Measurements from ENCODE around the gene GOT1. TPM values are rescaled to one million over a fixed set of nuclear protein-coding genes. Genes with fewer than 3 reads are reported as not detected.

The GOT1 gene
- total and polyA plus RNA-seq, 2 of the 8 experiments (the other 6 are each of a cell fraction or from before 2014, with no cell fraction given) = 16.7 to 47.0 TPM

DNA sequence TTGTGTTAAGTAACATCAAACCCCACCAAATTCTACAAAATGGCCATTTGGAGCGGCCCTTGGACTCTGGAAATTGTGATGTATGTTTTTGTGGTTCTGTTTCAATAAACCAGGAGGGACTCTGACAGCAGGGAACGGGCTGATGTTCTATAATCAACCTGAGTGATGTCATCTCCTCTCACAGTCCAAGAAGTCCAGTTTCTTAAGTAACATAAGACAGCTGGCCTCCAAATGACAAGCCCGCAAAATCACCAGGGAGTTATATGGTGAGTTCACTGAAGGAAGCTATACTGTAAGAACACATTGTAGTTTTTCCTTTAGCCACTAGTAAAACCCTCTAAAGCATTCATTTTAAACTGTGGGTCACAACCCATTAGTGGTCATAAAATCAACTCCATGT is 34.0 kb downstream of the GOT1 start:
- Histone ChIP-seq H2BK5ac (ENCODE audit: low read depth, low read length) (no peak overlapping the region), H2BK15ac (ENCODE audit: low read length) (no peak overlapping the region), H3K14ac (ENCODE audit: insufficient read length) (no peak overlapping the region), H4K91ac (replicated peaks; ENCODE audit: insufficient read length, low read length) (no peak overlapping the region), H3K4me2 (ENCODE audit: insufficient read depth in 1 of 2, low read depth in 2 of 2, low read length in 2 of 2) (no peak overlapping the region), H4K20me1 (replicated peaks in 1 of 2; ENCODE audit: control insufficient read depth in 1 of 2, insufficient read depth in 2 of 2, low read length in 2 of 2) (peaks cover 0 to 3% of the 10 kb centered on the region in 2 experiments), H3K27me3 (replicated peaks in 1 of 4; ENCODE audit: control insufficient read depth in 3 of 4, extremely low read depth in 1 of 4, insufficient read depth in 3 of 4, low read length in 3 of 4) (no peaks in the 10 kb centered on the region), H3K23me2 (ENCODE audit: low read depth, low read length) (no peaks in the 10 kb centered on the region), H2AFZ (ENCODE audit: low read length) (no peak overlapping the region), H3K36me3 (ENCODE audit: control insufficient read depth in 2 of 4, insufficient read depth in 4 of 4, low read length in 3 of 4) (peaks cover 0 to 31% (median 14%) of the 10 kb centered on the region in 4 experiments; a peak in 6 of 8 replicates), H4K8ac (ENCODE audit: extremely low read depth, insufficient read depth, low read length) (no peak overlapping the region), H3K4ac (replicated peaks; ENCODE audit: insufficient read length, low read depth, low read length) (no peak overlapping the region), H3K27ac (ENCODE audit: low read depth, low read length) (no peak overlapping the region), H3K4me3 (ENCODE audit: extremely low read depth in 1 of 4, insufficient read depth in 2 of 4, low read depth in 3 of 4, low read length in 4 of 4) (no peak overlapping the region), H3K56ac (replicated peaks; ENCODE audit: insufficient read length, low read depth, low read length) (no peak overlapping the region), H3K9ac (replicated peaks in 1 of 4; ENCODE audit: extremely low read depth in 1 of 4, low read depth in 3 of 4, low read length in 3 of 4) (no peak overlapping the region), H4K5ac (ENCODE audit: insufficient read length, low read depth, low read length) (no peak overlapping the region), H2AK5ac (ENCODE audit: low read depth, low read length) (no peak overlapping the region), H2BK12ac (ENCODE audit: low read depth, low read length) (no peak overlapping the region), H2BK120ac (replicated peaks; ENCODE audit: low read depth, low read length) (no peak overlapping the region), H3K23ac (ENCODE audit: insufficient read length) (no peak overlapping the region), H3K79me2 (ENCODE audit: control insufficient read depth in 1 of 2, insufficient read depth in 2 of 2, low read length in 2 of 2) (no peaks in the 10 kb centered on the region), H3K18ac (ENCODE audit: extremely low read depth, low read length) (no peak overlapping the region), H3K9me3 (ENCODE audit: insufficient read depth in 2 of 2, low read depth in 1 of 2, low read length in 1 of 2) (no peaks in the 10 kb centered on the region), H2BK20ac (ENCODE audit: low read length) (no peak overlapping the region), H3K4me1 (replicated peaks in 1 of 4; ENCODE audit: control insufficient read depth in 3 of 4, insufficient read depth in 4 of 4, low read length in 3 of 4) (peaks cover 3 to 18% (median 11%) of the 10 kb centered on the region in 4 experiments; a peak in 6 of 7 replicates), H3K79me1 (ENCODE audit: low read depth, low read length) (no peaks in the 10 kb centered on the region)
- DNase-seq (ENCODE audit: low read depth in 1 of 2, low spot score in 2 of 2) (no peak), FAIRE-seq (no peak)
- TF ChIP-seq FOSL1 (IDR thresholded peaks at IDR 0.05; ENCODE audit: insufficient read depth, low read depth, low read length) (no peak), BCL11A (IDR thresholded peaks at IDR 0.05; ENCODE audit: low read depth in 2 of 2, low read length in 2 of 2) (no peak), POLR2A (IDR thresholded peaks at IDR 0.05; ENCODE audit: control extremely low read depth in 1 of 2, low read depth in 2 of 2, low read length in 2 of 2) (no peak), RBBP5 (IDR thresholded peaks at IDR 0.05; ENCODE audit: borderline replicate concordance, low read depth, low read length) (no peak), EZH2 (IDR thresholded peaks at IDR 0.05; ENCODE audit: low read depth, low read length, severe bottlenecking) (no peak), MAFK (IDR thresholded peaks at IDR 0.05; ENCODE audit: low read depth, low read length) (no peak), EP300 (IDR thresholded peaks at IDR 0.05; ENCODE audit: borderline replicate concordance in 1 of 2, low read depth in 2 of 2, low read length in 2 of 2) (no peak), RFX5 (IDR thresholded peaks at IDR 0.05; ENCODE audit: borderline replicate concordance, low read depth, low read length) (no peak), TAF1 (IDR thresholded peaks at IDR 0.05; ENCODE audit: low read depth, low read length) (no peak), SIX5 (IDR thresholded peaks at IDR 0.05; ENCODE audit: low read depth, low read length) (no peak), CEBPB (IDR thresholded peaks at IDR 0.05; ENCODE audit: low read depth, low read length) (no peak), RAD21 (IDR thresholded peaks at IDR 0.05 in 1 of 2, conservative IDR thresholded peaks at IDR 0.05 in 1 of 2; ENCODE audit: low read depth in 2 of 2, low read length in 2 of 2) (no peak), RXRA (IDR thresholded peaks at IDR 0.05; ENCODE audit: insufficient read depth, low read depth, low read length) (no peak), PHF8 (conservative IDR thresholded peaks at IDR 0.05; ENCODE audit: low read depth, low read length) (no peak)
- 92% methylated on average over 3 of the region's 3 CpGs; no CpG with 5 or more reads in 1 of the 2 experiments for WGBS, 2 experiments (ENCODE audit: extremely low coverage in 1 of 2, insufficient coverage in 1 of 2, insufficient read length in 1 of 2, insufficient replicate concordance in 2 of 2, low coverage in 1 of 2, low lambda C conversion rate in 2 of 2, missing lambda C conversion rate in 1 of 2)
- ChIA-PET CTCF (ENCODE audit: partially characterized antibody) (no interaction called here), POLR2A (ENCODE audit: partially characterized antibody) (interaction anchor here (0.9 kb wide), 1 partner anchor 507 kb away, joined by 3 read pairs; no protein-coding TSS in a partner anchor)

All from H1 (cell line).